ENCODE measurements around the gene NUP188.

- TF ChIP-seq EZH2 (IDR thresholded peaks at IDR 0.05; ENCODE audit: insufficient read depth, low read length): no peak
- no peak for TF ChIP-seq CTCF (IDR thresholded peaks at IDR 0.05; ENCODE audit: insufficient read depth, low read depth, low read length)
These were observed 51.0 kb downstream of the NUP188 start for GRCh38 chr9:128998462-128998861.
